Activated B cell treated with CpG ODN at 0.5 μM for 24 hours (primary cell): ENCODE data around the gene SUPT4H1. TPM values are rescaled to one million over a fixed set of nuclear protein-coding genes. Genes with fewer than 3 reads are reported as not detected.
"Not testable (repeated sequence)": the region's sequence is repeated elsewhere in the genome, so short reads cannot be mapped to it uniquely, and the experiment has no call there.

Experiments
- ATAC-seq: fragments of 200-7000 bp; cut with Tn5 transposase; one replicate; pipeline ENCODE4 v1.10.0; 2021; ENCODE audit warnings: low read depth, mild to moderate bottlenecking, moderate library complexity
- CTCF ChIA-PET: fragments of 350-600 bp; sonication (Branson Sonifier 250); formaldehyde crosslinking; loops from one replicate; lab custom pipeline; 2021; ENCODE audit warnings: antibody characterized with exemption; lab: Charles Lee
- POLR2A ChIA-PET: fragments of 350-600 bp; sonication (Branson Sonifier 250); formaldehyde crosslinking; loops from one replicate; lab custom pipeline; 2021; ENCODE audit warnings: antibody characterized with exemption; lab: Charles Lee
- DNase-seq: peaks from one replicate; pipeline ENCODE4 v3.0.0; 2022
- H3K27ac Mint-ChIP-seq: one replicate; pipeline ENCODE4 v1.8.0; 2020; ENCODE audit warnings: mixed read lengths
- H3K27me3 Mint-ChIP-seq: one replicate; pipeline ENCODE4 v1.8.0; 2021; ENCODE audit warnings: mixed read lengths
- H3K36me3 Mint-ChIP-seq: one replicate; pipeline ENCODE4 v1.8.0; 2021; ENCODE audit warnings: low read depth, mixed read lengths
- H3K4me1 Mint-ChIP-seq: one replicate; pipeline ENCODE4 v1.8.0; 2021; ENCODE audit warnings: mixed read lengths
- H3K4me3 Mint-ChIP-seq: one replicate; pipeline ENCODE4 v1.8.0; 2020; ENCODE audit warnings: mild to moderate bottlenecking, mixed read lengths
- H3K9me3 Mint-ChIP-seq: one replicate; pipeline ENCODE4 v1.8.0; 2020; ENCODE audit warnings: mixed read lengths
- CTCF ChIP-seq: fragments of 200-600 bp; IDR thresholded peaks from one replicate; pipeline ENCODE4 v1.8.0; 2022; ENCODE audit warnings: antibody characterized with exemption, mild to moderate bottlenecking
- intact Hi-C: fragments of 100-400 bp; cut with micrococcal nuclease; formaldehyde crosslinking; loops from one replicate; pipeline ENCODE4 v1.15.1; 2024
- total RNA-seq: library from RNA; stranded (reverse); gene quantifications from 2 replicates; pipeline ENCODE4 v1.2.3, GENCODE V29; 2022

SUPT4H1 gene
- total RNA-seq, 1 donor from 2014 or later, result 90.2 TPM

- ATAC-seq (no peak), DNase-seq (no peak)
- H3K4me3 Mint-ChIP-seq, result no peak overlapping the region
- TF ChIP-seq CTCF, result no peak
- CTCF ChIA-PET, result no interaction called here
- H3K27me3 Mint-ChIP-seq, result no peaks in the 10 kb centered on the region
- no peaks in the 10 kb centered on the region for H3K36me3 Mint-ChIP-seq
- no peak overlapping the region for H3K27ac Mint-ChIP-seq
- H3K9me3 Mint-ChIP-seq, result no peaks in the 10 kb centered on the region
- intact Hi-C loops, result no loop called here
- POLR2A ChIA-PET, result no interaction called here
- H3K4me1 Mint-ChIP-seq, result no peaks in the 10 kb centered on the region
Measured at GRCh38 chr17:58398574-58399266, 46.7 kb upstream of the SUPT4H1 start.

GRCh38 chr17:58397421-58397820, 45.4 kb upstream of the SUPT4H1 start:
- intact Hi-C loops, H3K36me3 Mint-ChIP-seq, H3K27ac Mint-ChIP-seq, CTCF ChIA-PET, DNase-seq, ATAC-seq, H3K9me3 Mint-ChIP-seq, H3K4me1 Mint-ChIP-seq, H3K4me3 Mint-ChIP-seq, H3K27me3 Mint-ChIP-seq: not testable (repeated sequence)
- POLR2A ChIA-PET, result interaction anchor here (0.6 kb wide), 1 partner anchor 55 kb away, joined by 3 read pairs; no protein-coding TSS in a partner anchor

- H3K27me3 Mint-ChIP-seq, result no peaks in the 10 kb centered on the region
- no peak for DNase-seq
- no peaks in the 10 kb centered on the region for H3K36me3 Mint-ChIP-seq
- ChIA-PET CTCF (no interaction called here), POLR2A (interaction anchor here (0.6 to 0.7 kb wide), 2 partner anchors 52 to 106 kb away, joined by 3 read pairs; no protein-coding TSS in a partner anchor)
- H3K27ac Mint-ChIP-seq, result no peak overlapping the region
- intact Hi-C loops, result no loop called here
- H3K4me1 Mint-ChIP-seq, result no peaks in the 10 kb centered on the region
- ATAC-seq, result no peak
- H3K9me3 Mint-ChIP-seq, result no peaks in the 10 kb centered on the region
- H3K4me3 Mint-ChIP-seq, result no peak overlapping the region
- no peak for TF ChIP-seq CTCF
Measured at GRCh38 chr17:58396173-58396572, 44.2 kb upstream of the SUPT4H1 start.

GRCh38 chr17:58394534-58395223, 42.7 kb upstream of the SUPT4H1 start:
- no peaks in the 10 kb centered on the region for H3K4me1 Mint-ChIP-seq
- DNase-seq (no peak), ATAC-seq (no peak)
- no peak overlapping the region for H3K4me3 Mint-ChIP-seq
- TF ChIP-seq CTCF, result no peak
- ChIA-PET CTCF (interaction anchor here (1.0 kb wide), 1 partner anchor 13 kb away, joined by 3 read pairs; no protein-coding TSS in a partner anchor), POLR2A (no interaction called here)
- no peaks in the 10 kb centered on the region for H3K36me3 Mint-ChIP-seq
- H3K27me3 Mint-ChIP-seq, result no peaks in the 10 kb centered on the region
- H3K9me3 Mint-ChIP-seq, result no peaks in the 10 kb centered on the region
- intact Hi-C loops, result loop anchor here (1.0 kb wide), 1 partner anchor 18 kb away; no protein-coding TSS in a partner anchor
- no peak overlapping the region for H3K27ac Mint-ChIP-seq

GRCh38 chr17:58391302-58391984, 39.4 kb upstream of the SUPT4H1 start:
- H3K9me3 Mint-ChIP-seq, result no peaks in the 10 kb centered on the region
- ChIA-PET POLR2A (interaction anchor here (0.6 kb wide), 2 partner anchors 10 to 54 kb away, joined by 4 read pairs; no protein-coding TSS in a partner anchor), CTCF (no interaction called here)
- no peak for TF ChIP-seq CTCF
- intact Hi-C loops, result no loop called here
- ATAC-seq (no peak), DNase-seq (no peak)
- no peaks in the 10 kb centered on the region for H3K27me3 Mint-ChIP-seq
- H3K27ac Mint-ChIP-seq, result no peak overlapping the region
- H3K36me3 Mint-ChIP-seq, result no peaks in the 10 kb centered on the region
- no peak overlapping the region for H3K4me3 Mint-ChIP-seq
- no peaks in the 10 kb centered on the region for H3K4me1 Mint-ChIP-seq
